OCI-LY7 (cell line): ENCODE results near the gene RBP3. TPM values are rescaled to one million over a fixed set of nuclear protein-coding genes. Genes with fewer than 3 reads are reported as not detected.

Experiments used
- BruUV-seq: library from RNA; stranded (reverse); fragments of 400-500 nt; replicated peaks from 2 replicates; lab custom pipeline; 2021; lab: Mats Ljungman, UMichigan
- CTCF ChIA-PET: fragments of 300-600 bp; sonication (Branson Sonifier 250); formaldehyde crosslinking; loops from one replicate; lab custom pipeline; 2022; ENCODE audit warnings: antibody characterized with exemption; ENCODE audit not compliant: unreplicated experiment; lab: Charles Lee
- POLR2A ChIA-PET: fragments of 300-600 bp; sonication (Branson Sonifier 250); formaldehyde crosslinking; loops from one replicate; lab custom pipeline; 2022; ENCODE audit warnings: antibody characterized with exemption; lab: Charles Lee
- DNase-seq: peaks from one replicate; pipeline ENCODE4 v3.0.0-alpha.2; 2015; ENCODE audit warnings: low spot score
- H2AFZ ChIP-seq: fragments of 200-600 bp; sonication (generic), shearing (Covaris generic); 2 replicates; pipeline ENCODE4 v1.6.1; 2014; ENCODE audit warnings: mild to moderate bottlenecking, antibody characterized with exemption, low read length, moderate library complexity
- H3K27ac ChIP-seq: fragments of 200-600 bp; sonication (generic); 2 replicates; pipeline ENCODE4 v1.5.1; 2014; ENCODE audit warnings: mixed run types, low read depth, mild to moderate bottlenecking, moderate library complexity, low read length, inconsistent platforms; ENCODE audit not compliant: poor library complexity, severe bottlenecking
- H3K36me3 ChIP-seq: fragments of 200-600 bp; sonication (generic); 2 replicates; pipeline ENCODE4 v1.6.1; 2014; ENCODE audit warnings: mild to moderate bottlenecking, antibody characterized with exemption, low read length, moderate library complexity, mixed read lengths; ENCODE audit not compliant: insufficient read depth
- H3K4me1 ChIP-seq: fragments of 200-600 bp; sonication (generic); 2 replicates; pipeline ENCODE4 v1.5.1; 2014; ENCODE audit warnings: mild to moderate bottlenecking, low read length; ENCODE audit not compliant: insufficient read depth, poor library complexity, severe bottlenecking
- H3K4me2 ChIP-seq: fragments of 200-600 bp; sonication (generic); 2 replicates; pipeline ENCODE4 v1.6.1; 2014; ENCODE audit warnings: mild to moderate bottlenecking, low read length
- H3K4me3 ChIP-seq: fragments of 200-600 bp; sonication (generic); 2 replicates; pipeline ENCODE4 v1.5.1; 2014; ENCODE audit warnings: mild to moderate bottlenecking, low read depth, low read length; ENCODE audit not compliant: poor library complexity, severe bottlenecking
- H3K79me2 ChIP-seq: fragments of 200-600 bp; sonication (generic); 2 replicates; pipeline ENCODE4 v1.6.1; 2016; ENCODE audit warnings: low read depth, mild to moderate bottlenecking, low read length, moderate library complexity, mixed read lengths; ENCODE audit not compliant: insufficient read depth
- H3K9me2 ChIP-seq: fragments of 200-600 bp; sonication (generic); 2 replicates; pipeline ENCODE4 v1.6.1; 2016; ENCODE audit warnings: mild to moderate bottlenecking, low read length, mixed read lengths; ENCODE audit not compliant: insufficient read depth
- H3K9me3 ChIP-seq: fragments of 200-600 bp; sonication (generic); 2 replicates; pipeline ENCODE4 v1.6.1; 2014; ENCODE audit warnings: mild to moderate bottlenecking, mixed run types, low read length, mixed read lengths
- H4K20me1 ChIP-seq: fragments of 200-600 bp; sonication (generic); 2 replicates; pipeline ENCODE4 v1.6.1; 2014; ENCODE audit warnings: mild to moderate bottlenecking, antibody characterized with exemption, low read length, moderate library complexity, mixed read lengths; ENCODE audit not compliant: insufficient read depth
- CTCF ChIP-seq: fragments of 200-600 bp; sonication (generic); conservative IDR thresholded peaks from 2 replicates; pipeline ENCODE4 v1.5.1; 2014; ENCODE audit warnings: mild to moderate bottlenecking, antibody characterized with exemption, low read length, moderate library complexity, mixed read lengths
- EZH2phosphoT487 ChIP-seq: fragments of 200-600 bp; sonication (generic); IDR thresholded peaks from 2 replicates; pipeline ENCODE4 v1.6.1; 2018; ENCODE audit warnings: low read depth, borderline replicate concordance, mild to moderate bottlenecking, mixed run types, antibody characterized with exemption, low read length, moderate library complexity, mixed read lengths
- intact Hi-C: fragments of 100-400 bp; cut with micrococcal nuclease; formaldehyde crosslinking; loops from one replicate; pipeline ENCODE4 v1.10.0; 2022; ENCODE audit not compliant: unreplicated experiment
- total RNA-seq, 2 experiments: library from RNA; depleted of rRNA in 1 of 2; stranded (reverse); fragments of >200 nt in 1 of 2; shearing (Covaris generic) in 1 of 2; gene quantifications; 2 replicates each; pipeline ENCODE4 v1.2.3, GENCODE V29; 2014 to 2022

RBP3 gene
- total RNA-seq, 2 experiments from 2014 or later = not detected

GRCh38 chr10:47303866-47304265 is 44.3 kb upstream of the RBP3 start:
- ChIA-PET POLR2A (no interaction called here), CTCF (no interaction called here)
- Histone ChIP-seq H3K4me3 (no peak overlapping the region), H3K27ac (no peak overlapping the region), H3K4me2 (no peak overlapping the region), H3K36me3 (no peaks in the 10 kb centered on the region), H3K9me2 (no peaks in the 10 kb centered on the region), H3K79me2 (no peaks in the 10 kb centered on the region), H3K9me3 (no peaks in the 10 kb centered on the region), H3K4me1 (no peaks in the 10 kb centered on the region), H4K20me1 (no peaks in the 10 kb centered on the region), H2AFZ (no peak overlapping the region)
- no TSS peak for BruUV-seq
- no peak for TF ChIP-seq EZH2phosphoT487
- TF ChIP-seq CTCF = no peak
- DNase-seq = no peak
- intact Hi-C loops = no loop called here

GRCh38 chr10:47305566-47305965 is 42.6 kb upstream of the RBP3 start:
- TF ChIP-seq EZH2phosphoT487 (no peak), CTCF (no peak)
- DNase-seq = no peak
- Histone ChIP-seq H3K9me2 (no peaks in the 10 kb centered on the region), H3K4me1 (no peaks in the 10 kb centered on the region), H2AFZ (no peak overlapping the region), H3K9me3 (no peaks in the 10 kb centered on the region), H3K4me3 (no peak overlapping the region), H3K4me2 (no peak overlapping the region), H3K36me3 (no peaks in the 10 kb centered on the region), H4K20me1 (no peaks in the 10 kb centered on the region), H3K79me2 (no peaks in the 10 kb centered on the region), H3K27ac (no peak overlapping the region)
- POLR2A ChIA-PET = interaction anchor here (0.6 kb wide), 1 partner anchor 8 kb away, joined by 4 read pairs; no protein-coding TSS in a partner anchor
- CTCF ChIA-PET = no interaction called here
- BruUV-seq = no TSS peak
- intact Hi-C loops = no loop called here

GRCh38 chr10:47306387-47307210 is 41.6 kb upstream of the RBP3 start:
- no peak overlapping the region for H3K4me3 ChIP-seq
- POLR2A ChIA-PET = no interaction called here
- H3K4me2 ChIP-seq = no peak overlapping the region
- intact Hi-C loops = no loop called here
- H4K20me1 ChIP-seq = no peaks in the 10 kb centered on the region
- no peaks in the 10 kb centered on the region for H3K79me2 ChIP-seq
- DNase-seq = no peak
- TF ChIP-seq EZH2phosphoT487 (no peak), CTCF (no peak)
- no TSS peak for BruUV-seq
- H3K4me1 ChIP-seq = no peaks in the 10 kb centered on the region
- H2AFZ ChIP-seq = no peak overlapping the region
- H3K9me3 ChIP-seq = no peaks in the 10 kb centered on the region
- H3K36me3 ChIP-seq = no peaks in the 10 kb centered on the region
- H3K9me2 ChIP-seq = no peaks in the 10 kb centered on the region
- CTCF ChIA-PET = no interaction called here
- no peak overlapping the region for H3K27ac ChIP-seq
